Chondrocyte (in vitro differentiated cells): ENCODE results near the gene MDFI. TPM values are rescaled to one million over a fixed set of nuclear protein-coding genes. Genes with fewer than 3 reads are reported as not detected.

Experiments used
- DNase-seq: peaks from one replicate; pipeline ENCODE4 v3.0.0; 2021; ENCODE audit warnings: mixed read lengths, low spot score
- H3K27ac Mint-ChIP-seq: one replicate; pipeline ENCODE4 v1.8.0; 2021; ENCODE audit warnings: mild to moderate bottlenecking, moderate library complexity, mixed read lengths; ENCODE audit not compliant: unreplicated experiment
- H3K27me3 Mint-ChIP-seq: 2 replicates; pipeline ENCODE4 v1.8.0; 2021; ENCODE audit warnings: low read depth, mixed read lengths
- H3K36me3 Mint-ChIP-seq: 2 replicates; pipeline ENCODE4 v1.8.0; 2021; ENCODE audit warnings: low read depth, mixed read lengths
- H3K4me1 Mint-ChIP-seq: 2 replicates; pipeline ENCODE4 v1.8.0; 2021; ENCODE audit warnings: low read depth, mild to moderate bottlenecking, mixed read lengths
- H3K4me3 Mint-ChIP-seq: one replicate; pipeline ENCODE4 v1.8.0; 2021; ENCODE audit warnings: mild to moderate bottlenecking, moderate library complexity, mixed read lengths; ENCODE audit not compliant: unreplicated experiment
- H3K9me3 Mint-ChIP-seq: 2 replicates; pipeline ENCODE4 v1.8.0; 2021; ENCODE audit warnings: low read depth, mixed read lengths
- CTCF ChIP-seq: fragments of 200-600 bp; sonication (generic); IDR thresholded peaks from 2 replicates; pipeline ENCODE4 v1.5.0; 2021; ENCODE audit warnings: antibody characterized with exemption, mild to moderate bottlenecking, moderate library complexity
- total RNA-seq: library from RNA; stranded (reverse); gene quantifications from 3 replicates; pipeline ENCODE4 v1.2.1, GENCODE V29; 2021

The MDFI gene
- total RNA-seq, 1 donor from 2014 or later = 31.8 TPM

- H3K36me3 Mint-ChIP-seq = no peaks in the 10 kb centered on the region
- no peak overlapping the region for H3K27ac Mint-ChIP-seq
- TF ChIP-seq CTCF = peak; percentile 44
- no peak overlapping the region for H3K4me3 Mint-ChIP-seq
- H3K27me3 Mint-ChIP-seq = no peaks in the 10 kb centered on the region
- peak; percentile 68 for DNase-seq
- H3K4me1 Mint-ChIP-seq = peaks cover 15% of the 10 kb centered on the region
- no peaks in the 10 kb centered on the region for H3K9me3 Mint-ChIP-seq
Measured at GRCh38 chr6:41682497-41683272, 44.4 kb downstream of the MDFI start.

GRCh38 chr6:41683273-41683522, 44.9 kb downstream of the MDFI start:
- DNase-seq = no peak
- Mint-ChIP-seq H3K27me3 (no peaks in the 10 kb centered on the region), H3K4me3 (no peak overlapping the region), H3K36me3 (peaks cover under 1% of the 10 kb centered on the region), H3K9me3 (no peaks in the 10 kb centered on the region), H3K4me1 (peaks cover 15% of the 10 kb centered on the region), H3K27ac (no peak overlapping the region)
- no peak for TF ChIP-seq CTCF

- peak; percentile 92 for DNase-seq
- Mint-ChIP-seq H3K36me3 (peaks cover 3% of the 10 kb centered on the region), H3K4me3 (no peak overlapping the region), H3K27ac (no peak overlapping the region), H3K9me3 (no peaks in the 10 kb centered on the region), H3K4me1 (peaks cover 15% of the 10 kb centered on the region), H3K27me3 (no peaks in the 10 kb centered on the region)
- TF ChIP-seq CTCF = peak; percentile 95
Measured at GRCh38 chr6:41683523-41684310, 45.4 kb downstream of the MDFI start.

GRCh38 chr6:41684311-41685180, 46.3 kb downstream of the MDFI start:
- peak; percentile 88 for DNase-seq
- no peak for TF ChIP-seq CTCF
- H3K9me3 Mint-ChIP-seq = no peaks in the 10 kb centered on the region
- peaks cover 3% of the 10 kb centered on the region for H3K36me3 Mint-ChIP-seq
- H3K4me1 Mint-ChIP-seq = peaks cover 20% of the 10 kb centered on the region
- no peak overlapping the region for H3K4me3 Mint-ChIP-seq
- no peak overlapping the region for H3K27ac Mint-ChIP-seq
- no peaks in the 10 kb centered on the region for H3K27me3 Mint-ChIP-seq
